NB4 (cell line): ENCODE data around the gene IGFBP2.

Experiments
- DNase-seq: peaks from one replicate; pipeline ENCODE4 v3.0.0; 2010; ENCODE audit warnings: low read depth
- H3K4me3 ChIP-seq: one replicate; pipeline ENCODE4 v1.5.1; 2011; ENCODE audit warnings: mild to moderate bottlenecking, low read depth, low read length, moderate library complexity
- CTCF ChIP-seq: IDR thresholded peaks from one replicate; pipeline ENCODE4 v1.5.1; 2012; ENCODE audit warnings: low read depth, low read length
- MYC ChIP-seq: IDR thresholded peaks from 2 replicates; pipeline ENCODE4 v1.6.1; 2011; ENCODE audit warnings: low read depth, low read length
- POLR2A ChIP-seq: IDR thresholded peaks from 2 replicates; pipeline ENCODE4 v1.6.1; 2011; ENCODE audit warnings: mild to moderate bottlenecking; ENCODE audit not compliant: insufficient read length; ENCODE audit errors: extremely low read depth
- TF ChIP-seq, protein P1 (sequence below): IDR thresholded peaks from 2 replicates; pipeline ENCODE4 v1.6.1; 2011; ENCODE audit warnings: low read depth, low read length

IGFBP2 gene

GRCh38 chr2:216711348-216711747, 78.1 kb downstream of the IGFBP2 start:
- DNase-seq = no peak
- TF ChIP-seq MYC (no peak), POLR2A (no peak), CTCF (no peak)
- TF ChIP-seq, protein P1, sequence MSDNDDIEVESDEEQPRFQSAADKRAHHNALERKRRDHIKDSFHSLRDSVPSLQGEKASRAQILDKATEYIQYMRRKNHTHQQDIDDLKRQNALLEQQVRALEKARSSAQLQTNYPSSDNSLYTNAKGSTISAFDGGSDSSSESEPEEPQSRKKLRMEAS = no peak

DNA sequence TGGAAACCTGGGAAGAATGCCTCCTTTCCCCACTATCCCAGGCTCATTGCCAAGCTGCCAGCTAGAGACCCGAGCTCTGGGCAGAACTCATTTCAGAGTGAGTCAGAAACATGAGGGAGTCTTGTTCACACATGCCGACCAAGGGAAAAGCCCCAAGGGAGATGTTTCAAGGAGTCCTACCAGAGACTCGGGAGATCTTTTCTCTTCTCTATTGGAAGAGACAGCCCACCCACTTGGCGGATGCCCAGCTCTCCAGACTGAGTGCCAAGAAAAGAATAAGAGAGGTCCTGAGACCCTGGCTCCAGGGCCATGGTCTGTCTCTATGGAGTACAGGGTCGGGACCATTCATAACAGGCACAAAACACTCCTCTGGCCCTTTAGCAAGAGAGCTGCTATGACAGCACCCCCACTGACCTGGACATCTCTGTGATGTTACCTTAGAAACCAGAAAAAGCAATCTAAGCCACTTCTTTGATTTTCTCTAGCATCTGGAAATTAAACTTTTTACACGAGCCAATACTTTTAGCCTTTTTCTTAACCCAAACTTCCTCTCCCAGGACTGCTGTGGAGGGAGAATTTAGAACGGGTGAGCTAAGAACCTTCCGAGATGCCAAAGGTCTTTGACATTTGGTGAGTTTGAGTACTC, 80.6 kb downstream of the IGFBP2 start:
- TF ChIP-seq, protein P1 = no peak
- TF ChIP-seq MYC = no peak
- H3K4me3 ChIP-seq = no peak overlapping the region
- DNase-seq = no peak

More at GRCh38 chr2:216711348-216711747, 78.1 kb downstream of the IGFBP2 start:
- H3K4me3 ChIP-seq = no peak overlapping the region
